Stimulated activated CD8-positive, alpha-beta memory T cell treated with anti-CD3 and anti-CD28 coated beads, Interleukin-4, amount 100 ng/mL, for 4 hours (primary cell): ENCODE measurements around the gene SLC25A23.

Source experiments
- DNase-seq, 2 donors: peaks; one replicate each; pipeline ENCODE4 v3.0.0-alpha.2; 2020; ENCODE audit warnings: low read depth in 2 of 2, low spot score in 1 of 2

SLC25A23 gene

DNA sequence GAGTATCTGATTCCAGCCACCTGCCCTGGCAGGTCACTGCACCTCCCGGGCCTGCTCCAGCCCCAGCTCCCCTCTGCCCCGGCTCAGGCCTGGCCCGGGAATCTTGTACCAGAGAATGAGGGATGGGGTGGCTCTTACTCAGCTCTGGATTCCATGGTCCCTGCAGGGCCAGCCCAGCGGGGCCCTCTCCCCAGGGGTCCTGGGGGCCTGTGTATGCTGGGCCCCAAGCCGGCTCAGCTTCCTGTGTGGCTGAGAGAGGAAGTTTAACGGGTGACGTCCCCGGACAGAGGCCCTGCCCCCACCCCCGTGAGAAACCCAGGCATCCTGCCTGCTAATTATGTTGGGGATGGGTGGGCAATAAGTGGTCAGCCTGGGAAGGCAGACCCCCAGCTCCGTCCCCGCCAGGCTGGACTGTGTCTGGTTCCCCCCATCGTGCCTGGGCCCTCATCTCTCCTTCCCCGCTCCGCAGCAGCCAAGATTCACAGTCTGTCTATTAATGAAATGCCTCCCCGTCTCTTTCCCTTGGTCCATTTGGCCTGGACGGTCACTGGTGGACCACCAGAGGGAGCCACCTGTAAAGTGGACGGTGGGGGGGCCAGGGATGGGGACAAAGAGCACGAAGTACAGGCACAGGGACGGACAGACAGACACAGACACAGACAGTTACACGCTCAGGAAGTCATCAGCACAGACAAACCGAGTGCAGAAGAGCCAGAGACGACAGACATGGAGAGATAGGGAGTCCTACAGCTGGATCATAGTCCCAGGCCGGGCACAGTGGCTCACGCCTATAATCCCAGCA lies 22.1 kb upstream of the SLC25A23 start, which contains the start of gene DENND1C:
TSS of gene DENND1C (minus strand) at position 247 of the 802 bp plus-strand sequence. CDS start at position 155, 92 bp downstream.
- peak; percentile 33 to 50 for DNase-seq

DNA sequence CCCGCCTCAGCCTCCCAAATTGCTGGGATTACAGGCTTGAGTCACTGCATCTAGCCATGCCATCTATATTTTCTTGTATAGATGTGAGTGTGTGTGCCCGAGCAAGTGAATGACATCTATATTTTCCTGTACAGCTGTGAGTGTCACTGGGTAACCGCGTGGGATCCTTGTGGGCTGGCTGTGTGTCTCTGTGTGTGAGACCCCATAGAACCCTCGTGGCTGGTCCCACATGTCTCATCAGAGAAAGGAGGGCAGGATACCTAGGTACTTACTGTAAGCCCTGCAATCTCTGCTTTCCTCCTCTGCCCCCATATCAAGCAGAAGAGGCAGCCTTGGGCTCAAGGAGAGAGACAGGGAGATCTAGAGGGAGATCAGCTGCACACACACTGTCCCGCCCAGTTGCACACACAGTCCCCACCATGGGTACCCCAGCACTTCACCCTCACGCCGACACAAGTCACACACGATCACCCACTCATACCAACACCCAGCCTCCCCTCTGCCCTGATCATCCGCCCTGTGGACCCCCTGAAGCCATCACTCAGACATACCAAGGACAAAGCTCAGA lies 21.3 kb upstream of the SLC25A23 start:
- DNase-seq: peak in 1 of 2 donors; percentile 30

DNA sequence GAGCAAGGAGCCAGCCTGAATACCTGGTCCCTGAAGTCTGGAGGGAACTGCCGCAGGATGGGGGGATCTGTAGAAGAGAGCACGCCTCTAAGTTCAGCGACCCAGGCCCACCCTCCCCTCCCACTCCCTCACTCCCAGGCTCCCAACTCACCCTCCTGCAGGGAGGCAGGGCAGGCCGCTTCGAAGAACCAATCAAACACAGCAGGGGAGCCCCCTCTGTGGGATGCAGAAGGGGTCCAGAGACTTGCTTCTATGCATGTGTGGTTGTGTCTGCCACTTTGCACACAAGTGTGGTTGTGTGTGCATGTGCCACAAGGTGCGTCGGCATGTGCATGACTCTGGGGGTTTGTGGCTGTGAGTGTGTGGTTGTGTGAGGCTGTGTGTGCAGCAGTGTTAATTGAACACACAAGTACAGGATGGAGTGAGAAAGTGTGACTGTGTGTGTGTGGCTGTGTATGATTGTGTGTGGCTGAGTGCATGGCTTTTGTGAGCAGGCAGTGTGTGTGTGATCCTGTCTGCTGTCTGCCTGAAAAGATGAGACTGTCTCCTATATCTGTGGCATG lies 20.3 kb upstream of the SLC25A23 start:
- DNase-seq: no peak

DNA sequence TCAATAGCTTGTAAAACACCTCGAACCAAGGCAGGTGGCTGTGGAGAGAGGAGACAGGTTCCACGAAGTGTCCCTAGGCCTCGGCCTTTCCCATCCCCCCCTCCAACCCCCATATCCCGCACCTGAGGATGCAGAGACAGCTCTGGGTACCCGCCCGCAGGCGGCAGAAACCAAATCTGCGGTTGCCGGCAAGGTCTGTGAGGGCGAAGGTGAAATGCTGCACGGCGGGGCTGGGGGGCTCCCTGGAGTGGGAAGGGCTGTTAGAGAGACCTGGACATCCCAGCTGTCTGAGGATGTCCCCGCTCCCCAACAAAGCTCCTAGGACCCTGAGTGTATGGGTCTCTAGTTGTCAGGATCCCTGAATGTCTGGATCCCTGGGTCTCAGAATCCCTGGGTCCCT lies 19.2 kb upstream of the SLC25A23 start:
- DNase-seq: no peak

DNA sequence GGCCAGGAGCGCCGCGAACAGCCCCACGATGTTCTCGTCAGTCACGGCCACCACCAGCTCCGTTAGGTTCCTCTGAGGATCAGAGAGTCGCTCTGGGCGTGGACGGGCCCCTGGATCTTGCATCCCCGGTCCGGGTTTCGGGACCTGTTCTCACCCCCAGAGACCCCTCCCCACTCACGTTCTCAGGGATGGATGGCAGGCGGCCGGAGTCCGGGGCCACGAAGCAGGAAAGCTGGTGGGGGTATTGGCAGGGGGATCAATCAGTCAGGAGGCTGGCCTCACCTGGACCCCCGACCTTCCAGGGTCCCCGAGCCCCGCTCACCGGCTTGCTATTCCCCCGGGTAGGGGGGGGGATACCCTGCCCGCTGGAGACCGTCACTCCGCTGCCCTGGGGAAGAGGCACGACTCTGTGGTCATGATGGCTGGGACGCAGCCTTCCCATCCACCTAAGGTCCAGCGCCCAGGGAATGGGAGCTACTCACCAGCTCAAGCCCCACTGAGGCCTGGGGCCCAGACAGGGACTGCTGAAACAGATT lies 17.4 kb upstream of the SLC25A23 start:
- no peak for DNase-seq

DNA sequence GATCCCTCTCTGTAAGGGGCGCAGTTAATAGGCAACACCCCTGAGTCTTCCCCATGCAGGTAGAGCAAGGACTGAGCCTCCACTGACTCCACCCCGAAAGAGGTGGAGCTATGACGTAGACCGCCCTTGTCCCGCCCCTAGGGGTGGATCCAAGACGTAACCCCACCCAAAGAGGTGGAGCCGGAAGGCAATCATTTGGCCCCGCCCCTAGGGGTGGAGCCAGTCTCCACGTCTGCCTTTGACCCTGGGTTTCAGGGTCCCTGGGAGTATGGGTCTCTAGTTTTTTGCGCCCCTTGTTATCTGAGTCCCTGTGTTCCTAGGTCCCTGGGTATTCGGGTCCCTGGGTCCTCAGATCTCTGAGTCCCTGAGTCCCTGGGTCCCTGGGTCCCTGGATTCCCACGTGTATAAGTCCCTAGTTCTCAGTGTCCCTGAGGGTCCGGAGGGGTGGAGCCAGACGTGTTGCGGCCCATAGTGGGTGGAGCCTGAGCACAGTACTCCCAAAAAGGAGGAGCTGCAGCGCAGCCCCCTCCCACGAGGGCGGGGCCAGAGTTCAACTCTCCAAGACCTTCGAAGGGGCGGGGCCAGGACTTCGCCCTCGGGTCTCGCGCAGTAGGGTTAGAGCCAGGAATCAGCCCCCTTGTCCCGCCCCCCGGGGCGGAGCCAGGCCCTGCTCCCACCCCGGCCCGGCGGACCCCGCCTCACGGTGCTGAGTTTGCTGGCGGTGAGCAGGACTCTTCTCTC lies 16.7 kb upstream of the SLC25A23 start:
- peak in 1 of 2 donors; percentile 24 for DNase-seq

DNA sequence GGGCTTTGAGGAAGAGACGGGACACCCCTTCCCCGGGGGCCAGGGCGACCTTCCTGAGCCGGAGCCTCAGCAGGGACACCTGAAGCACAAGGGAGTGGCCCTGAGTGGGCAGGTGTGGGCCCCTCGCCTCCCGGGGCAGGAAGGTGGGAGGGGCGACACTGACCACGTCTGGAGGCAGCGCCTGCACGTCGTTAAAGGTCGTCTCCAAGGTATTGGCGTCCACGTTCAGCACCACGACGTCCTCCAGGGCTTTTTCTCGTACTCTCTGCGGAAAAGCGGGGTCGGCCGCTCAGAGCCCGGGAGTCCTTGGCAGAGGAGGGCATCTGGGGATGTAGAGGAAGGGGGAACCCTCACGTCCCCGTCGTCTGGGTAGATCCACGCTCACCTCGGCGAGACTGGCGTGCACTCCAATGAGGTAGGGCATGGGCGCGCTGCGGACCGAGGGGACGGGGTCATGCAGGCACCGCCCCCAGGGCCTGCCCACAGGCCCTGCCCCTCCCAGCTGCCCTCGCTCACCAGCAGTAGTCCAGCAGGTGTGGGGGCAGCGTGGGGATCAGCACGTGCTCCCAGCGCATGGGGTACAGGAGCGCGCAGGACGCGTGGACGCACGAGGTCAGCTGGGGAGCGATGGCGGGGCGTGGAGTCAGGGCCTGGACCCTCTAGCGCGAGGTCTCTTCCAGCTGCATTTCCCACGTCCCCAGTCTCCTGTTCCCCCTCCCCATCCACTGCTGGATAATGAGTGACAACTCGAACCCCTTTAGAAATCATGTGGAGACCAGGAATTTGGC lies 15.9 kb upstream of the SLC25A23 start:
- DNase-seq: no peak

DNA sequence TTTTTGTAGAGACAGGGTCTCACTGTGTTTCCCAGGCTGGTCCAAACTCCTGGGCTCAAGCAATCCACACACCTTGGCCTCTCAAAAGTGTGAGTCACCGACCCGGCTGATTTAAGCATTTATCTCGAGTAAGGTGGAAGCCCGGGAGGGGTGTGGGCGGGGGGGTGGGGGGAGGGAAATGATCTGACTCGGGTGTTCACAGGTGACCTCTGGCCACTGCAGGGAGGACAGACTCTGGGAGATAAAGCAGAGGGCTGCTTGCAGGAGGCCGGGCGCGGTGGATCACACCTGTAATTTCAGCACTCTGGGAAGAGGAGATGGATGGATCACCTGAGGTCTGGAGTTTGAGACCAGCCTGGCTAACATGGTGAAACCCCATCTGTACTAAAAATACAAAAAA lies 14.1 kb upstream of the SLC25A23 start:
- DNase-seq: no peak

DNA sequence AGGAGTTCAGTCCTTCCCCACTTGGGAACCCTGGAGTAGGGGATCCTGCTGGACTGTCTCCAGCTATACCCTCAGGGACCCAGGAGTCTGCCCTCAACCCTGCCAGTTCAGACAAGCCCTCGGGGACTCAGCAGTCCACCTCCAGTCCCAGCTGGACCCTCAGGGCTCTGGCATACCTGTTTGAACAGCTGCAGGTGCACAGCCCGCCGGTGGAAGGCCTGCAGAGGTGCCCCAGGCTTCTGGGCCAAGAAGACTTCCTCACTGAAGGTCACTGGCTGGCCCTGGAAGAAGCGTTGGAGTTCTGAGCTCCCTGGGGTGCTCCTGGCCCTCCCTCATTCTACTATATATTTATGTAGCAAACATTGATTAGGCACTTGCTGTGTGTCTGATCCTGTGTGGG lies 13.1 kb upstream of the SLC25A23 start:
- no peak for DNase-seq

DNA sequence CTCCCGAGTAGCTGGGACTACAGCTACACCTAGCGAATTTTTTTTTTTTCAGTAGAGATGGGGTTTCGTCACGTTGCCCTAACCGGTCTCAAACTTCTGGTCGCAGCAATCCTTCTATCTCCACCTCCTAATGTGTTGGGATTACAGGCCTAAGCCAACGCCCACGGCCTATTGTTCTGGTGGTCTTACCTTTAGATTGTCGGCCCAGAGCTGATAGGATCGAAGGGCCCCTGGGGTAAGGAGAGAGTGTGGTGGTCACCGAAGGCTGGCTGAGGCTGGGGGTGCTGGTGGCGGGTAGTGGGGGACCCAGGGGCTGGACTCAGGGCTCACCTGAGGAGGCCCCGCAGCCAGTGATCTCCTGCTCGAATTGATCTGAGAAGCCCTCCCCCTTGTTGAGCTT lies 11.5 kb upstream of the SLC25A23 start:
- DNase-seq: no peak

DNA sequence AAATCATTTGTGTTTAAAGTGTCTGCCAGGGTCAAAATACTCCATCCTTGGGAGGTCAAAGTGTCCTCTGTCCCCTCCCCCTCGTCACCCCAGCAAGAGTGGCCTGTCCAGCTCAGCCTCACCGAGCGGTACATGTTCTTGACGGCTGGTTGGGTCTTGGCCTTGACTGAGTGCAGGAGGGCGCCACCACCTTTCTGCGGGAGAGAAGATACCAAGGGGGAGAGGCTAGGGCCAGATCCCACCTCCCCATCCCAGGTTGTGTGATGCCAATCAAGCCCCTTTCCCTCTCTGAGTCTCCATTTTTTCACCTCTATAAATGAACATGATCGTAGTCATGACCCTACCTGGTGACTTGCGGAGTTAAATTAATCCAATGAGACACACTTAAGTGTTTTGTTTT lies 10.6 kb upstream of the SLC25A23 start:
- DNase-seq: no peak

DNA sequence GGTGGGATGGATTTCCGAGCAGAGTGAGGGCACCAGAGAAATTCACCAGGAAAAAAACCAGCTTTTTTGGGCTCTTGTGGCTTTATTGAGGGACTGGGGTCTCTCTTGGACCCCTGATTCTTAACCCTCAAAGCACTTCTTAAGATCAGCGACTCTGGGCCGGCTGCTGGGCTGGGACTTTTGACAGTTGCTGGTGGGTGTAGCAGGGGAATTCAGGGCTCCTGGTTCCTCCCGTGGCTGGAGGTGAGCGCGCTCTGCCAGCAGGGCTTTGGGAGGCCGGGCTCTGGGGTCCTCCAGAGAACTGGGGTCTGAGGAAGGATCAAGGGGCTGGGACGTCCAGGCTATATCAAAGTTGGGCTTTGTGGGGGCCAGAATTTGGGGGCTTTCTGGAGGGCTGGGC lies 7.8 kb upstream of the SLC25A23 start:
- DNase-seq: no peak

DNA sequence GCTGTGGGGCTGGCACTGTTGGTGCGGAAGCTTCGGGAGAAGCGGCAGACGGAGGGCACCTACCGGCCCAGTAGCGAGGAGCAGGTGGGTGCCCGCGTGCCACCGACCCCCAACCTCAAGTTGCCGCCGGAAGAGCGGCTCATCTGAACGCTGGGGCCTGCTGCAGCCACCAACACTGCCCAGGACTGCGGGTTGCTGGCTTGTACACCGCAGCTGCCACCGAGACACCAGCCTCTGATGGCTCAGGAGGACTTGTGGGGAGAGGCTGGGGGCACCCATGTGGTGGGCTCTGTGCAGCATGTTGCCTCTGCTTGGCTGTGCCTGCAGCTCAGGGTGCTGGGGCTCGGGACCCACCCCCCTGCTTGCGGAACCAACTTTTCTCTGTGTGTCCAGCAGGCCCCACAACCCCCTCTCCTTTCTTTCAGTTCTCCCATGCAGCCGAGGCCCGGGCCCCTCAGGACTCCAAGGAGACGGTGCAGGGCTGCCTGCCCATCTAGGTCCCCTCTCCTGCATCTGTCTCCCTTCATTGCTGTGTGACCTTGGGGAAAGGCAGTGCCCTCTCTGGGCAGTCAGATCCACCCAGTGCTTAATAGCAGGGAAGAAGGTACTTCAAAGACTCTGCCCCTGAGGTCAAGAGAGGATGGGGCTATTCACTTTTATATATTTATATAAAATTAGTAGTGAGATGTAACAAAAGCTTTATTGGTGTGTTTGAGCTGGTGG lies 7.1 kb upstream of the SLC25A23 start:
- DNase-seq: no peak

DNA sequence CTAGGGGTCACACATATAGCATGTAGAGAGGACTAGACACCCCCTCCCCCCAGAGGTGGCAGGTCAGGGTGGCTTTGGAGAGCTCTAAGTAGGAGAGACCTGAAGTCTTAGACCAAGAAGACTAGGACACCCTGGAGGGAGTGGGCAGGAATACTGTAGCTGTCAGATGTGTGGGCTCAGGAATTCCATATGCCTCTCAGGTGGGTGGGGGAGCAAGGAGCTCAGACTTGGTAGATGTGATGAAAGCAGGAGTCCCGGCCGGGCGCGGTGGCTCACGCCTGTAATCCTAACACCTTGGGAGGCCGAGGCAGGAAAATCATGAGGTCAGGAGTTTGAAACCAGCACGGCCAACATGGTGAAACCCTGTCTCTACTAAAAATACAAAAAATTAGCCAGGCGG lies 6.1 kb upstream of the SLC25A23 start:
- no peak for DNase-seq

DNA sequence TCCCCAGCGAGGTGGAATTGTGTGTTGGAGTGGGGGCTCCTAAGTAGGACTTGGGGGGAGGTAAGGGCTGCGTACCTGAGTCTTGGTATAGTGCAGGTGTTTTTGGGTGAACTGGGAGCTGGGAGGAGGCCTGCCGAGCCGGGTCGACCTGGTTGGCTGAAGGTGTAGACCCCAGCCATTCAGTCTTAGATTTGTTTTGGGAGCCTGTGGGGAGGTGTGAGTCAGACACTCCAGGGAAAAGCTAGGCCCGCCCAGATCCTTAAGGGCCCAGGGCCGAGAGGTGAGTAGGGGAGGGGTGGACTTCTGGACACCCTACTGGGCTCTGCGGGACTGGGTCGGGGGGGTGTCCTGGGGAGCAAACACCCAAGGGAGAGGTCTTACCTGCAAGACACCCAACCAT lies 5.4 kb upstream of the SLC25A23 start:
- no peak for DNase-seq

DNA sequence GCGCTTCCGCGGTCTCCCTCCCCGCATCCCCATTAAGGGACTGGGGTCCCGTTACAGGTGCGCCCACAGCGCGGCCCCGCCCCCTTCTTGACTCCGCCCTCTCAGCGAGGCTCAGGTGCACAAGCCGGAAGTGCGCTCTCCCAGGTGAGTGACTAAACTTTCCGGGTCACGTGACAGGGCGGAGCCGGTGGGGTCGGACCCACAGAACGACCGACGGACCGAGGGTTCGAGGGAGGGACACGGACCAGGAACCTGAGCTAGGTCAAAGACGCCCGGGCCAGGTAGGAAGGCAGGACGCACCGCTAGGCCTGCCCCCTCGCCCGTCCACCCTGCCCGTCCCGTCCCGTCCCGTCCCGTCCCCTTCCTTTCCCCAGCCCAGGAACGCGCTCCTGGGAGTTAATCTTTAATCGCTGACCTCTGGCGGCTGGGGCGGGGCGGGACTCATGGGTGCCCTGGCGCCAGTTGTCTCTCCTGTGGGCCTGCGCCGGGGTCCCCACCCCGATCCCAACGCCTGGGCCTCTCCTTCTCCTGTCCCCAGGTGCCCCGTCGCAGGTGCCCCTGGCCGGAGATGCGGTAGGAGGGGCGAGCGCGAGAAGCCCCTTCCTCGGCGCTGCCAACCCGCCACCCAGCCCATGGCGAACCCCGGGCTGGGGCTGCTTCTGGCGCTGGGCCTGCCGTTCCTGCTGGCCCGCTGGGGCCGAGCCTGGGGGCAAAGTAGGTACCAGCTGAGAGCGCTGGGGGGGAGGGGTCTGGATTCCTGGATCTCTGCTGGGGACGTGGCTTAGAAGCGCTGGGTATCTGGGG lies 4.7 kb upstream of the SLC25A23 start, which contains the start of gene CRB3:
TSS of gene CRB3 (plus strand) at position 202 of the 804 bp plus-strand sequence. CDS start at position 633, 431 bp downstream.
- DNase-seq: peak in 1 of 2 donors; percentile 19

DNA sequence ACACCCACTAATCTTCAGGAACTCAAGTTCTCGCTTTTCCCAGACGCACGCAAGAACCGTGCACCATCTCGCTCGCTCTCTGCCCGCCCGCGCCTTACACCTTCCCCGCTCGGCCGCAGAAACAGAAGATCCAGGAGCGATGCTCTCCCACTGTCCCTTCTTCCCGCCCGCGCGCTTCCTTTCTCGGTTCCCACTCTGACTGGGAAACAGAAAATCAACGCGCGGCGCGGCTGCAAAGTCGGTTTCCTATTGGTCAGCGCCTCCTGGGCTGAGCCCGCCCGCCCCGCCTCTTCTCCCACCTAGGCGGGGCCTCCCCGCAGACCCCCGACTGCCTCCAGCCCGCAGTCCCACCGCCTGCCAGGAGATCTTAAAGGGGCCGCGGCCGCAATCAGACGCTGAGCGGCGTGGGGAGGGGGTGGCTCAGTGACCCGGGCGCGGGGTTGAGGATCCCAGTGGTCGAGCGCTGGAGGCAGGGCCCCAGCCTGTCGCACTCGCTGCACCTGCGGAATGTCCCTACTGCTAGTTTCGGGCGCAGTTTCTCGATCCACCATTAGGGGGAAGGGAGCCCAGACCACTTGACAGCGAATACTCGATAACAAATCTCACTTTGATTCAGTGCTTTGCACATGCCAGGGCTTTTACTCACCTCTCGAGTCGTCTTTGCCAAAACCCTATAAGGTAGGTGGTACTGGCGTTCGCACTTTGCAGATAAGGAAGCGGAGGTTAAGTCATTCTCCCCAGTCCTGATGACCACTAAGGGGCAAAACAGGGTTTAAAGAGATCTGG lies 700 bp upstream of the SLC25A23 start:
- DNase-seq: peak; percentile 92 to 93

DNA sequence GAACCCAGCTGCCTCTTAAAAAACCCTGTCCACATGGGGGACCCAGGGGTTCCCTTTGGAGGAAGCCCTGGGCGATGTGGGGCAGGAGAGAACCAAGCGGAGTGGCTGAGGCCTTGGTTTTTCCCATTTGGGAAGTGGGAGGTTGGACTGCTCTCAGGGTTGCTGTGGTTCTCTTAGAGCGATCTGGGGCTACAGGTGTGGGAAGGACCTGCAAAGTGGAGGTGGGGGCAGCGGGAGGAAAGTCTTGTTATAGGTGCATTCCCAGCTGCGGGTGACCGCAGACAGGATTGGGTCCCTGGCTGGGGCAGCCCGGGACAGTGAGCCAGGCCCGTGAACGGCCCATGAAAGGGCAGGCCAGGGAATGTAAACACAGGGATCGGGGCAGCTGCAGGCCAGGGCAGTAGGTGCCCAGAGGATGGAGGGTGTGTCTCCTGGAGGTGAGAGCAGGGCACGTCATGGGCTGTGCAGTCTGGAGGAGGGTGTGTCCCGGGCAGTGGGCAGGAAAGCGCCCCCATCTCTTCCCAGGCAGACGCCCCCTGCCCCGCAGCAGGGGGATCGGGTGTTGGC lies 814 bp downstream of the SLC25A23 start:
- DNase-seq: no peak
